A549 treated with CpdA at 1 μM for 4 hours (cell line): ENCODE data around the gene NUP107. TPM values are rescaled to one million over a fixed set of nuclear protein-coding genes. Genes with fewer than 3 reads are reported as not detected.

Source experiments
- total RNA-seq: library from RNA; stranded (reverse); fragments of 200-300 nt; extraction: Qiagen RNA extraction; gene quantifications from 5 replicates; pipeline ENCODE4 v1.2.3, GENCODE V29; 2022; ENCODE audit warnings: low read depth

NUP107 gene
- 58.8 to 80.5 TPM (median 70.6 TPM) in 5 replicates for total RNA-seq

GRCh38 chr12:68686595-68687521, at the start of gene NUP107:
Gene NUP107 (plus strand): TSS chr12:68686978. CDS start chr12:68687066, 88 bp downstream.

GRCh38 chr12:68745904-68746571, 59.3 kb downstream of the NUP107 start, which contains the start of gene SLC35E3:
Gene SLC35E3 (plus strand): TSS chr12:68746176. CDS start chr12:68746378, 202 bp downstream.

Other genes with a start within 250 kb of the NUP107 start
- 170 to 231 TPM (median 176 TPM) in 5 replicates for gene RAP1B, start 76.1 kb upstream of the NUP107 start, total RNA-seq
- gene SLC35E3, start 59.2 kb downstream of the NUP107 start, total RNA-seq = 5.7 to 17.1 TPM (median 13.2 TPM) in 5 replicates
- 43.5 to 73.2 TPM (median 52.7 TPM) in 5 replicates for gene MDM2, start 121.2 kb downstream of the NUP107 start, total RNA-seq
- gene CPM, start 246.2 kb downstream of the NUP107 start, total RNA-seq = 6.5 to 9.3 TPM (median 7.9 TPM) in 5 replicates